Measurements from ENCODE around the gene WDR13.
"Not testable (repeated sequence)": the region's sequence is repeated elsewhere in the genome, so short reads cannot be mapped to it uniquely, and the experiment has no call there.

Gene WDR13

DNA sequence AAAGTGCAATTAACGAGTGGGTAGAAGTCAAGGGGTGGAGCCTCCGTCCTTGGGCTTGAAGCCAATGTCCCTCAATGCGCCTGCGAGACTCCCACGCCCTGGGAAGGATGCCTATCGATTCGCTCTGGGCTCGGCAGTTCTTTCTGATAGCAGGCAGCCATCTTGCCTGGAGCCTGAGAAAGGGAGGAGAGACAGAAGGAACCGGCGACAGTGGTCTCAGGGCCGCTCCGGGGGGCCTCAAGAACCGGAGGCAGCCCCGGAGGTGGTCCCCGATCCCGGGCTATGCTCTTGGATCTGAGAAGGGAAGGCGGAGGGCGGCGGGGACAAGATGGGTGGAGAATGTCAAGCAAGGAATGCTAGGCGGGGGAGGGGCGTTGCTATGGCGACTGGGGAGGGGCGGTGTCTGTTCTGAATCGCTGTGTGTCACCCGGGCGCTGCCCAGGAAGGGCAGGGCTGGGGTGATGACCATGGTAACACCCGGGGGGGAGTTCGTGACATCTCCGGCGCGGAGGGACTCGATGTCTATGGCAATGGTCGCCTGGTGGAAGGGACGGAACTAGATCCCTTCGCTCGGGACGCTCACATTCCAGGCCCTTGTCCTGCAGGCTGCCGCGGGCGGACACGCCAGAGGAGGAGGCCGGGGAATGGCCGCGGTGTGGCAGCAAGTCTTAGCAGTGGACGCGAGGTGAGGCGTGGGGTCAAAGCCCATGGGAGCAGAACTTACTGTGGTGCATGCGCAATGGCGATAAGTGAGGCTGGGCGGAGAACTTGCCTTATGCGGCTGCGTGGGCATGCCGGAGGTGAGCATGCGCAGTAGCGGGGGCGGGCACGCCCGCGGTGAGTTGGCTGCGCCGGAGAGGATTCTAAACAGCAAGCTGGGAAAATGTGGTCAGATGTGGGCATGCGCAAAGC, at the start of gene WDR13:
WDR13 (plus strand) TSS at position 140 of the 912 bp plus-strand sequence; CDS start at position 645, 505 bp downstream.
- FAIRE-seq = peak; percentile 76

DNA sequence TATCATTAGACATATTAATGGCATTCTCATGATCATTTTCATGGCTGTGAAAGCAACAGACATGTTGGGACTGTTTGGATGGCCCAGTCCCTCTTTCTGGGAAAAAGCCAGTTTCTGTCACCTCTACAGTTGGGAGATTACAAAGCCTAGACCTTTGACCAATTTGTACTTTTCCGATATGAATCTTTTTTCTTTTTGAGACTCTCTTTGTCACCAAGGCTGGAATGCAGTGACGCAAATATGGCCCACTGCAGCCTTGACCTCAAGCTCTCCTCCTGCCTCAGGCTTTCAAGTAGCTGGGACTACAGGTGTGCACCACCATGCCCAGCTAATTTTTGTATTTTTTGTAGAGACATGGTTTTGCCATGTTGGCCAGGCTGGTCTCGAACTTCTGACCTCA, 48.4 kb upstream of the WDR13 start:
- FAIRE-seq = no peak

DNA sequence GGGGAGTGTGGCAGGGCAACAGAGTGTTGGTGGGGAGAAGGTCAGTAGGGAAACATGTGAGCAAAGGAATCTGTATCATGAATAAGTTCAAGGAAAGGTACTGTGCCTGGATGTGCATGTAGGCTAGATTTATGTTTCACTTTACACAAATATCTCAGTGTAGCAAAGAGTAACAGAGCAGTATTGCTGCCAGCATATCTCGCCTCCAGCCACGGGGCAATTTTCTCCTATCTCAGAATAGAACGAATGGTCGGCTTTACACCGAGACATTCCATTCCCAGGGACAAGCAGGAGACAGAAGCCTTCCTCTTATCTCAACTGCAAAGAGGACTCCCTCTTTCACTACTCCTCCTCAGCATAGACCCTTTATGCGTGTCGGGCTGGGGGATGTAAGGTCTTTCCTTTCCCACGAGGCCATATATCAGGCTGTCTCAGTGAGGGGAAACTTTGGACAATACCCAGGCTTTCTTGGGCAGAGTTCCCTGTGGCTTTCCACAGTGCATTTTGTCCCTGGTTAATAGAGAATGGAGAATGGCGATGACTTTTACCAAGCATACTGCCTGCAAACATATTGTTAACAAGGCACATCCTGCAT, 41.5 kb upstream of the WDR13 start:
- not testable (repeated sequence) for FAIRE-seq

DNA sequence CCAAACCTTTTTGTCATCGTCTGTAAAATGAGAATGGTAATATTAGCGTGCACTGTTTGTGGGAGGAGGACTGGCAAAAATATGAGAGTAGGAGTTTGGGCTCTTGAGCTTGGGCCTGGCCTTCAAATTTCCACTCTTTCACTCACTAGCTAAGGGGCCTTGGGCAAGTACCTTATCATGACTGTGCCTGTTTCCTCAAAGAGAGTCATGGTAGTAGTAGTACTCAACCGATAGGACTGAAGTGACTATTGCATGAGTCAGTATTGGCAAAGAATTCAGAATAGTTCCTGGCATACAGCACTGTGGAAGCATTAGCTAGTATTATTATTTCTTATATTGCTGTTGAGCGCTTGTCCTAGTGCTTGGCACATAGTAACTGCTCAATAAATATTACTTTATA, 39.0 kb upstream of the WDR13 start:
- no peak for FAIRE-seq

DNA sequence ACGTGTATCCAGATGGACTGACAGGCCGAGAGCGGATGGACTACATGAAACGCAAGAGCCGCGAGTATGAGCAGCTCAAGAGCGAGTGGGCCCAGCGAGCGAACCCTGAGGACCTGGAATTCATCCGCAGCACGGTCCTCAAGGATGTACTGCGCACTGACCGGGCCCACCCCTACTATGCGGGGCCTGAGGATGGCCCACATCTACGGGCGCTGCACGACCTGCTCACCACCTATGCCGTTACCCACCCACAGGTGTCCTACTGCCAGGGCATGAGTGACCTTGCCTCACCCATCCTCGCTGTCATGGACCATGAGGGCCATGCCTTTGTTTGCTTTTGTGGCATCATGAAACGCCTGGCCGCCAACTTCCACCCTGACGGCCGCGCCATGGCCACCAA, 37.7 kb upstream of the WDR13 start:
- FAIRE-seq = no peak

DNA sequence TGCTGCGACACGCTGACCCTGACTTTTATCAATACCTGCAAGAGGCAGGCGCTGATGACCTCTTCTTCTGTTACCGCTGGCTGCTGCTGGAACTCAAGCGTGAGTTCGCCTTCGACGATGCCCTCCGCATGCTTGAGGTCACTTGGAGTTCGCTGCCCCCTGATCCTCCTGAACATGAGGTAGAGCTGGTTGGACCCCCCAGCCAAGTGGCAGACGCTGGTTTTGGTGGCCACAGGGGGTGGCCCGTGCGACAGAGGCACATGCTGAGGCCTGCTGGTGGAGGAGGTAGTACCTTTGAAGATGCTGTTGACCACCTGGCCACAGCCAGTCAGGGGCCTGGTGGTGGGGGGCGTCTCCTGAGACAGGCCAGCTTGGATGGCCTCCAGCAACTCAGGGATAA, 37.2 kb upstream of the WDR13 start:
- FAIRE-seq = no peak

DNA sequence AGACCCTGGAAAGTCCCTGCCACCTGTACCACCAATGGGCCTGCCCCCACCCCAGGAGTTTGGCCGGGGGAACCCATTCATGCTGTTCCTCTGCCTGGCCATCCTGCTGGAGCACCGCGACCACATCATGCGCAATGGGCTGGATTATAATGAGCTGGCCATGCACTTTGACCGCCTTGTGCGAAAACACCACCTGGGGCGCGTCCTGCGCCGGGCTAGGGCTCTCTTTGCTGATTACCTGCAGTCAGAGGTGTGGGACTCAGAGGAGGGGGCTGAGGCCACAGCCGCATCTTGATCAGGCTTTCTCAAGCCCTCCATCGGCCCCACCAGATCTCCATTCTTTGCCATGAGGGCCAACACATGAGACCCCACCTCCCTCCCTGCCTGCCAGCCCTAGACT, 36.6 kb upstream of the WDR13 start:
- no peak for FAIRE-seq

DNA sequence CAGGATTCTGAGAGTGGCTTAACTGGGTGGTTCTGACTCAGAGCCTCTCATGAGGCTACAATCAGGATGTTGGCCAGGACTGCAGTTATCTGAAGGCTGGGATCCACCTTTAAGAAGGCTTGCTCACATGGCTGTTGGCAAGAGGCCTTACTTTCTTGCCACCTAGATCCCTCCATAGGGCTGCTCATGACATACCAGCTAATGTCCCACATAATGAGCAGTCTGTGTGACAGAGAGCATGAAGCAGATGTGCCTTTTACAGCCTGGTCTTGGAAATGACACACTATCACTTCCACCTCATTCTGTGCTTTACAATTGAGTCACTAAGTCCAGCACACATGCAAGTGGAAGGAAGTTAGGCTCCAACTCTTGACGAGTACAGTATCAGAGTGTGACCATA, 27.3 kb upstream of the WDR13 start:
- no peak for FAIRE-seq

DNA sequence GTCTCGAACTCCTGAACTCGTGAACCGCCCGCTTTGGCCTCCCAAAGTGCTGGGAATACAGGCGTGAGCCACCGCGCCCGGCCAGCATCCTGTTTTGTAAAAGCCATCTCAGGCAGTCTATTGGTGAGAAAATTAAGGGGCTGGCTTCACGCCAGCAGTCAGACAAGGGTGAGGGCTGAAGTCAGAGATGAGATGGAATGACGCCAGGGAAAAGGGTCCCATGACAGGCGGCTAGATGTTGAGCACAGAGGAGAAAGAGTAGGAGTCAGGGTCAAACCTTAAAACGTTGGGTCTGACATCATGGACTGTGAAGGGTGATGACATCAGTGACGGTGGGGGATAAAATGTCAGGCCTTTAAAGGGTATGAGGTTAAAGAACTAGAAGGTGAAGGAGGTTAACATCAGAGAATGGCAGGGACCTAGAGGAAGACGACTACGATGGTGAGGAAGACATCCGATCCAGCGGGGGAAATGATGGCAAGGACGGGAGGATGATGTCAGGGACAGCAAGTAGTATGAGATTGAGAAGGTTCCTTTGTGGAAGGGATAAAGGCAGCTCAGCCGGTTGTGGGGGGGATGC, 23.5 kb upstream of the WDR13 start:
- no peak for FAIRE-seq

DNA sequence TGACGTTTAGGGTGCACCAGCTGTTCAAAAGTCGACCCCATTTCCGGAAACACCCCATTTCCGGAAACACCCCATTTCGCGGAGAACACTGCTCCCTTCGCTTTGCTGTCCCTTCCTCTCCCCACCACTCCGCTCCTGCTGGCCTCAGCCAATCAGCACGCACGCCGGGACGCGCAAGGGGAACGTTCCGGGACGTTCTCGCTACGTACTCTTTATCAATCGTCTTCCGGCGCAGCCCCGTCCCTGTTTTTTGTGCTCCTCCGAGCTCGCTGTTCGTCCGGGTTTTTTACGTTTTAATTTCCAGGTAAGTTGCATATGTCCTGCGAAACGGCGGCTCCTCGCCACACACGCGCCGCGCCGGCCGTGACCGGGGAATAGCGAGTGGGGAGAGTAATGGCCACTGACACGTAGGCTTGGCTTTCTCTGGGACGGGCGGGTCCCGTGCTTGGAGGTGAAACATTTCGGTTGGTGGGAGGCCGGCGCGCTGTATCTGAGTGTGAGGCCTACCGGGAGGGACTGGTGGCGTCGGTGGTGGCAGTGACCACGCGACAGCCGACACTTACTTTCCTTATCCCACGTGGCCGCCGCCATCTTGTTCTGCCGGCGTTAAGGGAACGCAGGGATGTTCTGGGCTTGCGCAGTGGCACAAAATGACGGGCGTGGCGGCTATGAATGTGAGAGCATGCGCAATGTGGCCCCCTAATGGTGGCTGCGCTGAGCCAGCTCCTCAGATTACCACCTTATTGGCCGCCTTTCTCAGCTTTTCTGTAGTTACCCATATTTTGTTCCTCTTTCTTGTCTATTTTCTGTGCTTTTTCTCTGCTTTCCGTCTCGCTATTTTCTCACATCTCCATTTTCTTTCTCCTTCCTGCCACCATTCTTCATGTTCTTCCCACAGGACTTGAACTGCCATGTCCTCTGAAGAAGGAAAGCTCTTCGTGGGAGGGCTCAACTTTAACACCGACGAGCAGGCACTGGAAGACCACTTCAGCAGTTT, 22.7 kb upstream of the WDR13 start, which contains the start of gene RBM3:
RBM3 (plus strand) TSS at position 215 of the 997 bp plus-strand sequence; CDS start at position 912, 697 bp downstream.
- FAIRE-seq = peak; percentile 68

DNA sequence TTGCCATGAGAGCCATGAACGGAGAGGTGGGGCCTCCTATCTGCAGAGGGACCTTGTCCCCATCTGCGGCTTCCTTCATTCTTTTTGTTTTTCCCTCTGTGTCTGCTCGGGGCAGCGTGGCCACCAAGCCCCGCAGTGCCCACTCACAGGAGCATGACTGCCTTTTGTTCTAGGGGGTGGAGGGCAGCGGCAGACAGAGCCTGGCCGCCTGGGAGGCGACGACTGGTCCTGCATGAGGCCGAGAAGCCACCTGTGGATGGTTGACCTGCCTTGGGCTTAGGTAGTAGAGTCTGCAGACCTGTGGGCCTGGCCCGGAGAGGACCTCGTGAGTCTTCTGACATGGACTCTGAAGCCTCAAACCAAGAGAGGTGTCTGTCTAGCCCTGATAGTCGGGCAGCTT, 21.6 kb upstream of the WDR13 start:
- FAIRE-seq = no peak

DNA sequence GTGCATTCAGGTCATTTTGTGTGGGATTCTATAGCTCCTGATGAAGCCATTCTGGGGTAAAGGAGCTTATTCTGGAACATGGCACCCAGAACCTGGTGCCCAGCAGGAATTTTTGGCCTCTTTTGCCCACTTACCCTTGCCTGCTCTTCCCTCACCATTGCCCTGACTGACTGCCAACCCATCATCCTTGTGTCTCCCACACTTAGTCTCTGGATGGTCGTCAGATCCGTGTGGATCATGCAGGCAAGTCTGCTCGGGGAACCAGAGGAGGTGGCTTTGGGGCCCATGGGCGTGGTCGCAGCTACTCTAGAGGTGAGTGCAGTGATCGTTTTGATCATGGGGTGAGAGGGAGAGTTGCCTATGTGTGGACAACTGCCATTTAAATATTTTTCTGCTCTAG, 21.2 kb upstream of the WDR13 start:
- no peak for FAIRE-seq

DNA sequence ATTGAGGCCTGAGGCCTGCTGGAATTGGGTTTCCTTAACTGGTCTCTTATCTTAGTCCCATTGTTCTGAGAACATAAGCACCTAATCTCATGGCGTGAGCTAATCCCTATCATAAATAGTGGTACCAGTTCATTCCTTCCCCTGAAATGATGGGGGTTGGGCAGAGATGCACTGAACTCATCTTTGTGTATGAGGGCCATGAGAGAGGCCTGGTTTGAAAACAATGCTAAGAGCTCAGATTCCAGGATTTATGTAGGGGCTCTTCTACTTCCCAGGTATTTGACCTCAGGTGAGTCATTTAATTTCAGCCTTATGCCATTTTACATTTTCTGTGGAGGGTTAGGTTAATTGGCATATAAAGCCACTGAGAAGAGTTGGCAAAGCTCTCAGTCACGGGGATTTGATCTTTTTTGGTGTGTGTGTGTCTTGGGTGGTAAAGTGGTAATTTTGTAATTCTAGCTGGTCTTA, 18.6 kb upstream of the WDR13 start:
- no peak for FAIRE-seq

DNA sequence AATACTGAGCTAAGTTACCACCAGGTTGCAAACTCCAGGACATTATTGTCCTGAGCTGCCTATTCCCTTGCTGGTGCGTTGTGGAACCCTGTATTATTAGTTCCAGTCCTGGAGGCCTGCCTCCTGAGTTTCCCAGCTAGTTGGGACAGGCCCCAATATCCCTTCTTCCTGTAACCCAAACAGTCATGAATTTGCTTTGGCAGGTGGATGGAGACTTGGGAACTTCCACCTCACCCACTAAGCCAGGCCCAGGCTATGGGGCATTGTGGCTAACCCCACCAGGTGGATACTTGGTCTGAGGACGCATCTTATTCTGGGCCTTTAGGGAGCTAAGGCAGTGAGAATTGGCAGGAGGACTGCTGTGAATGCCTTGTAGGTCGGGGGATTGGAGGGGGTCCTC, 18.0 kb upstream of the WDR13 start:
- no peak for FAIRE-seq

DNA sequence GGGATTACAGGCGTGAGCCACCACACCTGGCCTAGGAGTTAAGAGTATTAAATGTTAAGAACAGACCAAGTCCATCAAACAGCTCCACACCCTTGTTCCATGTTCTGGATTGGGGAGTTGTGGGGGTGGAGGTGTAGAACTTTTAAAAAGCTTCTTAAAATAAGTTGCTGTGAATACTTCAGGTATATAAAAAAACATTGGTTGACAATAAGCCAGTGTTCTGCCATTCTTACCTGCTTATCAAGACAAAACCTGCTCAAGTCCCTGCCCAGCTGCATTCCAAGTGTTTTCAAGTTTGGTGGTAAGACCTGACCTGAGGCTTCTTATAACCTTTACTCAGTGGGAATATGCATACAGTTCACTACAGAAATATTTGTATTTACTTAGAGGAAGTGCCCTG, 16.6 kb upstream of the WDR13 start:
- FAIRE-seq = no peak

DNA sequence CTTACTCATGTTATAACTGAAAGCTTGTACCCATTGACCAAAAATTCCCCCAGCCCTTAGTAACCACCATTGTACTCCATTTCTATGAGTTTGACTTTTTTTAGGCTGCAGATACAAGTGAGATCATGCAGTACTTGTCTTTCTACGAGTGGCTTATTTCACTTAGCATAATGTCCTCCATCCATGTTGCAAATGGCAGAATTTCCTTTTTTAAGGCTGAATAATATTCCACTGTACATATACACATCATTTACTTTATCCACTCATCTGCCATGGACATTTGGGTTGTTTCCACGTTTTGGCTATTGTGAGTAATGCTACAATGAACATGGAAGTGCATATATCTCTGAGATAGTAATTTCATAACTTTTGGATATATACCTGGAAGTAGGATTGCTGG, 12.6 kb upstream of the WDR13 start:
- no peak for FAIRE-seq

DNA sequence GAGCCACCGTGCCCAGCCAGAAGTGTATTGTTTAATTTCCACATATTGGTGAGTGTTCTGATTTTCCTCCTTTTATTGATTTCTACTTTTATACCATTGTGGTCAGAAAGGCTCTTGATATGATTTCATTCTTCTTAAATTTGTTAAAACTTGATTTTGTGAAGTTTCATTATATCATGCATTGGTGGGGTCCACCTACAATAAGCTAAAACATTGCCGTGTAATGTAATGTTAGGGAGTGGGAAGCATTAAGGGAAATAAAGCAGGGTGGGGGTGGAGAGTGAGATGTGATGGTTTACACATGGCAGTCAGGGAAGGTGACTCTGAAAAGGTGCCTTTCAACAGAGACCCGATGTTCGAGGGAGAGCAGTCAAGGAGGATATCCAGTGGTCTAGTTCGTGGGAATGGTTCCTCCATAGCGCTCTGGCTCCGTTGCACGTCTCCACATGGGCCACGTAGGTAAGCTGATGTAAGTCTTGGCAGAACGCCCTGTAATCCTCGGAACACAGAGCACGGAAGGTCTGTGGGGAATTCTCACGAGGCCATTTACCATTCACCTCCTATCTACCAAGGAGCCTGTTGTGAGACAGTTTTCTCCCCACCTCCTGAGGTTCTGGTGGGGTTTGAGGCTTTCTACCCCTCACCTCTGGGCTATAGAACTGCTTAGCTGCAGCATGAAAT, 7.7 kb upstream of the WDR13 start:
- no peak for FAIRE-seq

DNA sequence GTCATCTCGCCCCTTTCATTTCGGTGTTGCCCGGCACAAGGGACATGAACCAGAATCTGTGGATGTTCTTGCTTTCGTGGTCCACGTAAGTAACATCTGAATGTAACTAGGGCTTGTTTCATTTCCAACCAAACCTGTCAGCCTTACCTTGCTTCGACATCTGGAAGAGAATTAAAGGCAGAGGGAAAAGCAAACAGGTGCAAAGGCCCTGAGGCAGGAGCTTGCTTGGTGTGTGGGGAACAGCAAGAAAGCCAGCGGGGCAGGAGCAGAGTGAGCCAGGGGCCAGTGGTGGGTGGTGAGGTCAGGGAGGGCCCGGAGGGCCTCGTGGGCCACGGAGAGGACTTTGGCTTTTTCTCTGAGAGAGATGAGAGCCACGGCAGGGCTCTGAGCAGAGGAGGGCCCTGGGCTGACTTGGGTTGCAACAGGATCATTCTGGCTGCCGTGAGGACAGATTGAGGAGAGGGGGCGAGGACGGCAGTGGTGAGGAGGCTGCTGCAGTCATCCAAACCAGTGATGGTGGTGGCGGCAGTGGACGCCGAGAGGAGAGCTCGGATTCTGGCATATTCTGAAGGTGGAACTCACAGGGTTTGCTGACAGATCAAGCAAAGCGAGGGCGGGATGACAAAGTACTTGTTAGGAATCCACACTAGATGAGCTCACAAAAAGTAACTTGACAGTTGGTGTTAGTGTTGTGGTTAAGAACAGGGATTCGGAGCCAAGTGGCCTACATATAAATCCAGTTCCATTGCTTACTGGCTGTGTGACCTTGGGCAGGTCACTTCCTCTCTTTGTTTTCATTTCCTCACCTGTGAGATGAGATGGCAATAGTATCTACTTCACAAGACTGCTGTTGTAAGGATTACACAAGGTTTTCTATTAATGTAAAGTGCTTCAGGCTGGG, 6.8 kb upstream of the WDR13 start:
- FAIRE-seq = no peak

DNA sequence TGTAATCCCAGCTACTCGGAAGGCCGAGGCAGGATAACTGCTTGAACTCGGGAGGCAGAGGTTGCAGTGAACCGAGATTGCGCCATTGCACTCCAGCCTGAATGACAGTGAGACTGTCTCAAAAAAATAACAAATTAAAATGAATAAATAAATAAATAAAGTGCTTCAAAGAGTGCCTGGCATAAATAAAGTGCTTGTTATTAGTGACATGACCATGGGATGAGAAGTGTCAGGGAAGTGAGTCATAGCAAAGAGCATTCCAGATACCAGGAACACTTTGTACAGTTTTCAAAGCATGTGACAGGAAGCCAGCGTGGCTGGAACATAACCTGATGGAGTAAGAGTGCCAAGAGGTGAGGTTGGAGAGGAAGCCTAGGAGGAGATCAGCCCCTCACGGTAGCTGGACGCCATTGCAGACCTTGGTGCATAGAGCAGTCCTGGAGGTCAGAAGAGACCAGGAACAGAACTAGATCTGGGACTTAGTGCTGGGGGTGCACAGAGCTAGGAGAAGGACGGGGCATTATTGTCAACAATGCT, 6.0 kb upstream of the WDR13 start:
- no peak for FAIRE-seq

DNA sequence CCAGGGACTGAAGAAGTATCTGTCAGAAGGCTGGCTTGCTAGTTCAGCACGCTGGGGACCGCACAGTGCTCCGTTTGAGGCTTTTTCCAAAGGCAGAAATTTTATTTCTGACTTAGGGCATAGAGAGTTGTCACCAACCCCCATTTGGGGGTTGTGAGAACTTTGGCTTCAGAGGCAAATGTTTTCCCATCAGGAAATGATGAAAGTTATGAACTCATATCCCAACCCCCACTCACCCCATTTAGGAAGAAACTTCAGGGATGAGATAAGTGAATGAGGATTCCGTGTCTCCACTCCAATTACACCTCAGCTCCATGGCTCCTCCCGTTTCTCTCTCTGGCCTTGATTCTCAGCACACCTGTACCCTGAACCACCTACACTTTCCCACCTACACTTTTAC, 4.3 kb upstream of the WDR13 start:
- no peak for FAIRE-seq

DNA sequence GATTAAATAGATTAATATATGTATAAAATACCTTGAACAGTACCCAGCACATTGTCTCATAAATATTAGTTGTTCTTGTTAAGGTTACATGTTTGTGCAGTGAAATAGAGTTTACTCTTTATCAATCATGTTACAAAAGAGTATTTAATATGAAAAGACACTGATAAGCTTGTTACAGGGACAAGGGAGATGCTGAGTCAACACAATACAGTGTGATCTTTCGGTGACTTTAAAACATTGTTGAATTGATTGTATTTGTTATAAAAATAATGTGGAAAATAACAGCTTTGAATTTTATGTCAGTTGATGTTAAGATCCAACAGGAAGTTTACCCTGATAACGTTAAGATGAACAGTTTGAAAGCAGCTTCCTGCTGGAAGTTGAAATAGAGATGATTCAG, 1.4 kb upstream of the WDR13 start:
- no peak for FAIRE-seq
